ENCODE data around the gene CR1L. TPM values are rescaled to one million over a fixed set of nuclear protein-coding genes. Genes with fewer than 3 reads are reported as not detected.

CR1L gene
- total and polyA plus RNA-seq, 2 of the 8 experiments (the other 6 are each of a cell fraction or from before 2014, with no cell fraction given), result 0.39 TPM; not detected in 1

GRCh38 chr1:207763091-207763490 is 118.2 kb downstream of the CR1L start:
- Histone ChIP-seq H2BK12ac (ENCODE audit: low read depth, low read length) (no peak overlapping the region), H3K27me3 (replicated peaks in 1 of 4; ENCODE audit: control insufficient read depth in 3 of 4, extremely low read depth in 1 of 4, insufficient read depth in 3 of 4, low read length in 3 of 4) (no peaks in the 10 kb centered on the region), H4K91ac (replicated peaks; ENCODE audit: insufficient read length, low read length) (no peak overlapping the region), H3K36me3 (ENCODE audit: control insufficient read depth in 2 of 4, insufficient read depth in 4 of 4, low read length in 3 of 4) (peaks cover 11 to 98% (median 59%) of the 10 kb centered on the region in 4 experiments), H3K27ac (ENCODE audit: low read depth, low read length) (no peak overlapping the region), H2BK15ac (ENCODE audit: low read length) (no peak overlapping the region), H3K4ac (replicated peaks; ENCODE audit: insufficient read length, low read depth, low read length) (no peak overlapping the region), H3K23ac (ENCODE audit: insufficient read length) (no peak overlapping the region), H4K8ac (ENCODE audit: extremely low read depth, insufficient read depth, low read length) (peak overlapping the region; percentile 57; the same call in 1 of the 2 replicates), H3K18ac (ENCODE audit: extremely low read depth, low read length) (no peak overlapping the region), H3K9me3 (ENCODE audit: insufficient read depth in 2 of 2, low read depth in 1 of 2, low read length in 1 of 2) (no peaks in the 10 kb centered on the region), H3K23me2 (ENCODE audit: low read depth, low read length) (no peaks in the 10 kb centered on the region), H4K5ac (ENCODE audit: insufficient read length, low read depth, low read length) (no peak overlapping the region), H2BK120ac (replicated peaks; ENCODE audit: low read depth, low read length) (no peak overlapping the region), H3K4me1 (replicated peaks in 1 of 4; ENCODE audit: control insufficient read depth in 3 of 4, insufficient read depth in 4 of 4, low read length in 3 of 4) (no peaks in the 10 kb centered on the region), H3K4me2 (ENCODE audit: insufficient read depth in 1 of 2, low read depth in 2 of 2, low read length in 2 of 2) (no peak overlapping the region), H3K79me1 (ENCODE audit: low read depth, low read length) (no peaks in the 10 kb centered on the region; the same call in 1 of the 2 replicates), H4K20me1 (replicated peaks in 1 of 2; ENCODE audit: control insufficient read depth in 1 of 2, insufficient read depth in 2 of 2, low read length in 2 of 2) (peaks cover 4 to 6% of the 10 kb centered on the region in 2 experiments), H3K56ac (replicated peaks; ENCODE audit: insufficient read length, low read depth, low read length) (no peak overlapping the region), H3K4me3 (ENCODE audit: extremely low read depth in 1 of 4, insufficient read depth in 2 of 4, low read depth in 3 of 4, low read length in 4 of 4) (no peak overlapping the region), H3K79me2 (ENCODE audit: control insufficient read depth in 1 of 2, insufficient read depth in 2 of 2, low read length in 2 of 2) (peaks cover 0 to 17% of the 10 kb centered on the region in 2 experiments; a peak in 2 of 4 replicates), H3K9ac (replicated peaks in 1 of 4; ENCODE audit: extremely low read depth in 1 of 4, low read depth in 3 of 4, low read length in 3 of 4) (no peak overlapping the region), H2BK5ac (ENCODE audit: low read depth, low read length) (no peak overlapping the region), H2AK5ac (ENCODE audit: low read depth, low read length) (no peak overlapping the region), H2AFZ (ENCODE audit: low read length) (no peak overlapping the region), H3K14ac (ENCODE audit: insufficient read length) (no peak overlapping the region), H2BK20ac (ENCODE audit: low read length) (no peak overlapping the region)
- no peak for FAIRE-seq
- DNase-seq (ENCODE audit: low read depth in 1 of 2, low spot score in 2 of 2), result no peak
- CTCF ChIA-PET (ENCODE audit: partially characterized antibody), result interaction anchor here (0.8 to 2.2 kb wide), 2 partner anchors 12 to 34 kb away, joined by 3 to 9 read pairs; no protein-coding TSS in a partner anchor
- TF ChIP-seq TEAD4 (IDR thresholded peaks at IDR 0.05; ENCODE audit: low read depth, low read length), result no peak
- TF ChIP-seq CHD1 (IDR thresholded peaks at IDR 0.05; ENCODE audit: low read depth, low read length), result no peak
- no peak for TF ChIP-seq BCL11A (IDR thresholded peaks at IDR 0.05; ENCODE audit: low read depth in 2 of 2, low read length in 2 of 2)
- TF ChIP-seq SIN3A (conservative IDR thresholded peaks at IDR 0.05 in 1 of 2, IDR thresholded peaks at IDR 0.05 in 1 of 2; ENCODE audit: low read depth in 1 of 2, low read length in 2 of 2), result no peak
- no peak for TF ChIP-seq ZNF274 (IDR thresholded peaks at IDR 0.05; ENCODE audit: borderline replicate concordance, extremely low read depth, low read length)
- TF ChIP-seq SP1 (IDR thresholded peaks at IDR 0.05; ENCODE audit: low read depth, low read length), result no peak
- no peak for TF ChIP-seq ATF3 (IDR thresholded peaks at IDR 0.05; ENCODE audit: insufficient read depth, low read depth, low read length)
- TF ChIP-seq BACH1 (IDR thresholded peaks at IDR 0.05; ENCODE audit: low read length), result no peak
- TF ChIP-seq SUZ12 (IDR thresholded peaks at IDR 0.05; ENCODE audit: low read length), result no peak
- 94% methylated on average over 10 of the region's 10 CpGs; no CpG with 5 or more reads in 1 of the 2 experiments for WGBS, 2 experiments (ENCODE audit: extremely low coverage in 1 of 2, insufficient coverage in 1 of 2, insufficient read length in 1 of 2, insufficient replicate concordance in 2 of 2, low coverage in 1 of 2, low lambda C conversion rate in 2 of 2, missing lambda C conversion rate in 1 of 2)
- POLR2A ChIA-PET (ENCODE audit: partially characterized antibody), result interaction anchor here (1.1 to 1.4 kb wide), 2 partner anchors 9 to 12 kb away, joined by 3 to 4 read pairs; no protein-coding TSS in a partner anchor
